Uterus (tissue), 4 donors: Measurements from ENCODE around the gene SLITRK2. TPM values are rescaled to one million over a fixed set of nuclear protein-coding genes. Genes with fewer than 3 reads are reported as not detected.

Experiments used
- DNase-seq, 2 donors: peaks; one replicate each; pipeline ENCODE4 v3.0.0-alpha.2; 2019 to 2020
- H3K27ac ChIP-seq, 2 donors: fragments of 200-600 bp; sonication (generic); 1 replicate in 1 of 2; 2 replicates in 1 of 2; pipeline ENCODE4 v1.5.1; 2016 to 2018
- H3K27me3 ChIP-seq, 2 donors: fragments of 200-600 bp; sonication (generic); one replicate each; pipeline ENCODE4 v1.5.1; 2018 to 2019; ENCODE audit warnings: control low read depth in 1 of 2
- H3K36me3 ChIP-seq, 2 donors: fragments of 200-600 bp; sonication (generic); one replicate each; pipeline ENCODE4 v1.5.1; 2019; ENCODE audit warnings: control low read depth in 1 of 2
- H3K4me1 ChIP-seq, 2 donors: fragments of 200-600 bp; sonication (generic); one replicate each; pipeline ENCODE4 v1.5.1; 2018 to 2019; ENCODE audit warnings: control low read depth in 1 of 2
- H3K4me3 ChIP-seq, 2 donors: fragments of 200-600 bp; sonication (generic); 1 replicate in 1 of 2; 2 replicates in 1 of 2; pipeline ENCODE4 v1.5.1; 2018 to 2019; ENCODE audit warnings: mild to moderate bottlenecking in 1 of 2
- H3K9me3 ChIP-seq, 2 donors: fragments of 200-600 bp; sonication (generic); one replicate each; pipeline ENCODE4 v1.5.1; 2019; ENCODE audit warnings: control low read depth in 1 of 2
- POLR2A ChIP-seq, 2 donors: fragments of 450-650 bp; IDR thresholded peaks; one replicate each; pipeline ENCODE4 v1.6.1; 2016; ENCODE audit warnings: antibody characterized with exemption in 2 of 2, mild to moderate bottlenecking in 1 of 2, moderate library complexity in 1 of 2
- intact Hi-C: fragments of 100-400 bp; cut with DNase I; formaldehyde crosslinking; loops from one replicate; pipeline ENCODE4 v1.15.1; 2023; ENCODE audit warnings: low total_unique reads
- total RNA-seq, 4 donors: library from RNA; depleted of rRNA in 3 of 4; stranded (reverse); fragments of >200 nt in 3 of 4; gene quantifications; one replicate each; pipeline versions ENCODE4 v1.1.0 to v1.2.4, GENCODE V29; 2014 to 2023
- TF ChIP-seq, protein P1 (sequence below), 4 experiments: fragments of 200-600 bp in 2 of 4; fragments of 450-650 bp in 2 of 4; sonication (generic) in 2 of 4; IDR thresholded peaks; one replicate each; pipeline ENCODE4 v1.5.1; 2016 to 2019; ENCODE audit warnings: antibody characterized with exemption in 4 of 4, mild to moderate bottlenecking in 2 of 4, moderate library complexity in 1 of 4
- donor health status: DM: yes; HTN: yes; CAD: no.

SLITRK2 gene
- total RNA-seq, 4 donors from 2014 or later: 0.37 to 2.1 (median 0.59) TPM; not detected in 1

- Histone ChIP-seq H3K4me3 (no peak overlapping the region), H3K36me3 (no peaks in the 10 kb centered on the region), H3K27me3 (no peaks in the 10 kb centered on the region), H3K27ac (no peak overlapping the region), H3K9me3 (no peaks in the 10 kb centered on the region), H3K4me1 (no peaks in the 10 kb centered on the region)
- intact Hi-C loops: no loop called here
- TF ChIP-seq, protein P1, sequence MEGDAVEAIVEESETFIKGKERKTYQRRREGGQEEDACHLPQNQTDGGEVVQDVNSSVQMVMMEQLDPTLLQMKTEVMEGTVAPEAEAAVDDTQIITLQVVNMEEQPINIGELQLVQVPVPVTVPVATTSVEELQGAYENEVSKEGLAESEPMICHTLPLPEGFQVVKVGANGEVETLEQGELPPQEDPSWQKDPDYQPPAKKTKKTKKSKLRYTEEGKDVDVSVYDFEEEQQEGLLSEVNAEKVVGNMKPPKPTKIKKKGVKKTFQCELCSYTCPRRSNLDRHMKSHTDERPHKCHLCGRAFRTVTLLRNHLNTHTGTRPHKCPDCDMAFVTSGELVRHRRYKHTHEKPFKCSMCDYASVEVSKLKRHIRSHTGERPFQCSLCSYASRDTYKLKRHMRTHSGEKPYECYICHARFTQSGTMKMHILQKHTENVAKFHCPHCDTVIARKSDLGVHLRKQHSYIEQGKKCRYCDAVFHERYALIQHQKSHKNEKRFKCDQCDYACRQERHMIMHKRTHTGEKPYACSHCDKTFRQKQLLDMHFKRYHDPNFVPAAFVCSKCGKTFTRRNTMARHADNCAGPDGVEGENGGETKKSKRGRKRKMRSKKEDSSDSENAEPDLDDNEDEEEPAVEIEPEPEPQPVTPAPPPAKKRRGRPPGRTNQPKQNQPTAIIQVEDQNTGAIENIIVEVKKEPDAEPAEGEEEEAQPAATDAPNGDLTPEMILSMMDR (IDR thresholded peaks at IDR 0.05): no peak
- no peak for TF ChIP-seq POLR2A (IDR thresholded peaks at IDR 0.05)
- no peak for DNase-seq
These were observed 4.4 kb downstream of the SLITRK2 start for GRCh38 chrX:145821898-145822571.

- Histone ChIP-seq H3K27me3 (no peaks in the 10 kb centered on the region), H3K4me3 (no peak overlapping the region), H3K27ac (no peak overlapping the region), H3K36me3 (no peaks in the 10 kb centered on the region), H3K4me1 (no peaks in the 10 kb centered on the region), H3K9me3 (no peaks in the 10 kb centered on the region)
- DNase-seq: no peak
- no peak for TF ChIP-seq POLR2A (IDR thresholded peaks at IDR 0.05)
- TF ChIP-seq, protein P1 (IDR thresholded peaks at IDR 0.05): no peak
- intact Hi-C loops: no loop called here
These were observed 5.5 kb downstream of the SLITRK2 start for GRCh38 chrX:145823132-145823531.

DNA sequence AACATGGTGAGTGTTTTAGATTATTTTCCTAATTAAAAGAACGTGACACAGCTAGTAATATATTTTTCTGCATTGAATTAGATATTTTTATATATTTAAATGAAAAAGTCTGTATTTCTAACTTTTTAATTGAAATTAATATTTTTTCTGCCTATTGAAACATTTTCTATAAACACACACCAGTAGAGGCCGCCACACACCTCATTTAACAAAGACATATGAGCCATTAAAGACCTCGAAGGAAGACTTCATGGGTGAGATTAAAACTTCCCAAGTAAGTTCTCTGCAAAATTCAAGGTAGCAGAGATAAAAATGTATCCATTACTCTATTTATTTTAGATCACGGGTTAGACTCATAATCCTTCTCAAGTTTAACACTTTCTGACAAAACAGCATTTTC lies 8.3 kb downstream of the SLITRK2 start:
- no peak for DNase-seq
- H3K4me3 ChIP-seq: no peak overlapping the region
- intact Hi-C loops: no loop called here

GRCh38 chrX:145826466-145826865 lies 8.8 kb downstream of the SLITRK2 start:
- Histone ChIP-seq H3K27me3 (no peaks in the 10 kb centered on the region), H3K36me3 (no peaks in the 10 kb centered on the region), H3K4me3 (no peak overlapping the region), H3K4me1 (no peaks in the 10 kb centered on the region), H3K27ac (no peak overlapping the region), H3K9me3 (no peaks in the 10 kb centered on the region)
- no peak for TF ChIP-seq POLR2A (IDR thresholded peaks at IDR 0.05)
- TF ChIP-seq, protein P1 (IDR thresholded peaks at IDR 0.05): no peak
- intact Hi-C loops: no loop called here
- no peak for DNase-seq

More for the DNA sequence above, 8.3 kb downstream of the SLITRK2 start:
- no peaks in the 10 kb centered on the region for H3K9me3 ChIP-seq
- no peak overlapping the region for H3K27ac ChIP-seq
- H3K4me1 ChIP-seq: no peaks in the 10 kb centered on the region
- H3K27me3 ChIP-seq: no peaks in the 10 kb centered on the region
- H3K36me3 ChIP-seq: no peaks in the 10 kb centered on the region
- TF ChIP-seq, protein P1 (IDR thresholded peaks at IDR 0.05): peak in 1 of 4 experiments; percentile 17
- TF ChIP-seq POLR2A (IDR thresholded peaks at IDR 0.05): no peak

- Histone ChIP-seq H3K27ac (no peak overlapping the region), H3K9me3 (no peaks in the 10 kb centered on the region), H3K36me3 (no peaks in the 10 kb centered on the region), H3K4me3 (no peak overlapping the region), H3K4me1 (no peaks in the 10 kb centered on the region), H3K27me3 (no peaks in the 10 kb centered on the region)
- intact Hi-C loops: no loop called here
- no peak for TF ChIP-seq POLR2A (IDR thresholded peaks at IDR 0.05)
- TF ChIP-seq, protein P1 (IDR thresholded peaks at IDR 0.05): no peak
- no peak for DNase-seq
These were observed 15.2 kb downstream of the SLITRK2 start for GRCh38 chrX:145832796-145833195.
